Measurements from ENCODE around the gene KCNN3. TPM values are rescaled to one million over a fixed set of nuclear protein-coding genes. Genes with fewer than 3 reads are reported as not detected.

Gene KCNN3
- total and polyA plus RNA-seq, 2 of the 8 experiments (the other 6 are each of a cell fraction or from before 2014, with no cell fraction given): 2.8 to 3.7 TPM

- no peaks in the 10 kb centered on the region for H3K23me2 ChIP-seq (ENCODE audit: low read depth, low read length)
- ChIA-PET CTCF (ENCODE audit: partially characterized antibody) (interaction anchor here (0.9 to 6.0 kb wide), 12 partner anchors 9 to 279 kb away, joined by 3 to 31 read pairs (median 5); no protein-coding TSS in a partner anchor), POLR2A (ENCODE audit: partially characterized antibody) (no interaction called here)
- FAIRE-seq (no peak), DNase-seq (ENCODE audit: low read depth in 1 of 2, low spot score in 2 of 2) (no peak)
- H3K23ac ChIP-seq (ENCODE audit: insufficient read length): no peak overlapping the region
- no peaks in the 10 kb centered on the region for H3K27me3 ChIP-seq (replicated peaks in 1 of 4; ENCODE audit: control insufficient read depth in 3 of 4, extremely low read depth in 1 of 4, insufficient read depth in 3 of 4, low read length in 3 of 4)
- no peak overlapping the region for H4K5ac ChIP-seq (ENCODE audit: insufficient read length, low read depth, low read length)
- no peak overlapping the region for H3K56ac ChIP-seq (replicated peaks; ENCODE audit: insufficient read length, low read depth, low read length)
- no peak overlapping the region for H2AFZ ChIP-seq (ENCODE audit: low read length)
- peaks cover 0 to 1% of the 10 kb centered on the region in 2 experiments for H4K20me1 ChIP-seq (replicated peaks in 1 of 2; ENCODE audit: control insufficient read depth in 1 of 2, insufficient read depth in 2 of 2, low read length in 2 of 2)
- H2BK12ac ChIP-seq (ENCODE audit: low read depth, low read length): peak overlapping the region; percentile 27; the same call in 1 of the 2 replicates
- H2BK15ac ChIP-seq (ENCODE audit: low read length): no peak overlapping the region; the same call in 1 of the 2 replicates
- H3K36me3 ChIP-seq (ENCODE audit: control insufficient read depth in 2 of 4, insufficient read depth in 4 of 4, low read length in 3 of 4): no peaks in the 10 kb centered on the region
- no peak overlapping the region for H4K91ac ChIP-seq (replicated peaks; ENCODE audit: insufficient read length, low read length)
- H2BK5ac ChIP-seq (ENCODE audit: low read depth, low read length): no peak overlapping the region
- no peak overlapping the region for H2BK120ac ChIP-seq (replicated peaks; ENCODE audit: low read depth, low read length)
- no peak overlapping the region for H2BK20ac ChIP-seq (ENCODE audit: low read length)
- H3K9me3 ChIP-seq (ENCODE audit: insufficient read depth in 2 of 2, low read depth in 1 of 2, low read length in 1 of 2): no peaks in the 10 kb centered on the region
- no peak overlapping the region for H4K8ac ChIP-seq (ENCODE audit: extremely low read depth, insufficient read depth, low read length)
- no peak overlapping the region for H3K9ac ChIP-seq (replicated peaks in 1 of 4; ENCODE audit: extremely low read depth in 1 of 4, low read depth in 3 of 4, low read length in 3 of 4)
- no peak overlapping the region for H3K27ac ChIP-seq (ENCODE audit: low read depth, low read length)
- no peak overlapping the region for H3K4ac ChIP-seq (replicated peaks; ENCODE audit: insufficient read length, low read depth, low read length)
- H2AK5ac ChIP-seq (ENCODE audit: low read depth, low read length): no peak overlapping the region
- H3K4me3 ChIP-seq (ENCODE audit: extremely low read depth in 1 of 4, insufficient read depth in 2 of 4, low read depth in 3 of 4, low read length in 4 of 4): no peak overlapping the region
- H3K79me1 ChIP-seq (ENCODE audit: low read depth, low read length): no peaks in the 10 kb centered on the region
- no peak overlapping the region for H3K14ac ChIP-seq (ENCODE audit: insufficient read length)
- WGBS, 2 experiments (ENCODE audit: extremely low coverage in 1 of 2, insufficient coverage in 1 of 2, insufficient read length in 1 of 2, insufficient replicate concordance in 2 of 2, low coverage in 1 of 2, low lambda C conversion rate in 2 of 2, missing lambda C conversion rate in 1 of 2): 83% methylated on average over 9 of the region's 9 CpGs; no CpG with 5 or more reads in 1 of the 2 experiments
- no peak overlapping the region for H3K4me2 ChIP-seq (ENCODE audit: insufficient read depth in 1 of 2, low read depth in 2 of 2, low read length in 2 of 2)
- no peaks in the 10 kb centered on the region for H3K79me2 ChIP-seq (ENCODE audit: control insufficient read depth in 1 of 2, insufficient read depth in 2 of 2, low read length in 2 of 2)
- no peak overlapping the region for H3K18ac ChIP-seq (ENCODE audit: extremely low read depth, low read length)
- H3K4me1 ChIP-seq (replicated peaks in 1 of 4; ENCODE audit: control insufficient read depth in 3 of 4, insufficient read depth in 4 of 4, low read length in 3 of 4): peaks cover 0 to 13% (median 4%) of the 10 kb centered on the region in 4 experiments; a peak in 5 of 7 replicates
- TF ChIP-seq RAD21 (IDR thresholded peaks at IDR 0.05 in 1 of 2, conservative IDR thresholded peaks at IDR 0.05 in 1 of 2; ENCODE audit: low read depth in 2 of 2, low read length in 2 of 2) (no peak), TAF1 (IDR thresholded peaks at IDR 0.05; ENCODE audit: low read depth, low read length) (no peak), KDM1A (IDR thresholded peaks at IDR 0.05; ENCODE audit: borderline replicate concordance, low read length) (no peak), CHD2 (IDR thresholded peaks at IDR 0.05; ENCODE audit: low read length) (no peak), TCF12 (IDR thresholded peaks at IDR 0.05; ENCODE audit: low read depth, low read length) (no peak), SAP30 (IDR thresholded peaks at IDR 0.05; ENCODE audit: insufficient read depth, insufficient replicate concordance, low read length) (no peak), TAF7 (optimal IDR thresholded peaks at IDR 0.05; ENCODE audit: borderline replicate concordance, low read depth, low read length) (no peak), SP1 (IDR thresholded peaks at IDR 0.05; ENCODE audit: low read depth, low read length) (no peak), SRF (IDR thresholded peaks at IDR 0.05; ENCODE audit: low read depth, low read length) (no peak), RFX5 (IDR thresholded peaks at IDR 0.05; ENCODE audit: borderline replicate concordance, low read depth, low read length) (no peak), SIX5 (IDR thresholded peaks at IDR 0.05; ENCODE audit: low read depth, low read length) (no peak), POU5F1 (IDR thresholded peaks at IDR 0.05; ENCODE audit: low read depth, low read length) (no peak), E2F6 (IDR thresholded peaks at IDR 0.05) (no peak), SIN3A (conservative IDR thresholded peaks at IDR 0.05 in 1 of 2, IDR thresholded peaks at IDR 0.05 in 1 of 2; ENCODE audit: low read depth in 1 of 2, low read length in 2 of 2) (no peak)
These were observed 31.1 kb downstream of the KCNN3 start for GRCh38 chr1:154838988-154839387.
